Mesenchymal stem cell (in vitro differentiated cells and primary cell): ENCODE measurements around the gene TLK2.
"Not testable (repeated sequence)": the region's sequence is repeated elsewhere in the genome, so short reads cannot be mapped to it uniquely, and the experiment has no call there.

Experiments used
- DNase-seq: peaks from one replicate; pipeline ENCODE4 v3.0.0-alpha.2; 2013
- H2AFZ ChIP-seq: one replicate; pipeline ENCODE4 v1.6.1; 2013; ENCODE audit warnings: low read depth, mild to moderate bottlenecking, control low read depth, inconsistent platforms, low read length, moderate library complexity
- H2AK5ac ChIP-seq: 2 replicates; pipeline ENCODE4 v1.6.1; 2013; ENCODE audit warnings: low read length, moderate library complexity, mild to moderate bottlenecking, inconsistent platforms; ENCODE audit not compliant: severe bottlenecking
- H2BK120ac ChIP-seq: one replicate; pipeline ENCODE4 v1.6.1; 2013; ENCODE audit warnings: low read depth, mild to moderate bottlenecking, inconsistent platforms, low read length, moderate library complexity
- H2BK12ac ChIP-seq, 2 experiments: one replicate each; pipeline ENCODE4 v1.6.1; 2013; ENCODE audit warnings: inconsistent platforms in 2 of 2, low read length in 2 of 2, mild to moderate bottlenecking in 2 of 2, moderate library complexity in 2 of 2, control low read depth in 1 of 2
- H2BK15ac ChIP-seq: one replicate; pipeline ENCODE4 v1.6.1; 2013; ENCODE audit warnings: mild to moderate bottlenecking, low read depth, inconsistent platforms; ENCODE audit not compliant: poor library complexity, severe bottlenecking
- H2BK5ac ChIP-seq: 2 replicates; pipeline ENCODE4 v1.6.1; 2013; ENCODE audit warnings: low read depth, mild to moderate bottlenecking, low read length, control low read depth, inconsistent platforms; ENCODE audit not compliant: poor library complexity, severe bottlenecking
- H3K14ac ChIP-seq, 2 experiments: one replicate each; pipeline ENCODE4 v1.6.1; 2013; ENCODE audit warnings: inconsistent platforms in 2 of 2, low read length in 2 of 2, control low read depth in 1 of 2, mild to moderate bottlenecking in 1 of 2, moderate library complexity in 1 of 2
- H3K18ac ChIP-seq, 2 experiments: one replicate each; pipeline ENCODE4 v1.6.1; 2013; ENCODE audit warnings: inconsistent platforms in 2 of 2, low read length in 2 of 2, control low read depth in 1 of 2, low read depth in 1 of 2, mild to moderate bottlenecking in 1 of 2
- H3K23ac ChIP-seq, 2 experiments: one replicate each; pipeline ENCODE4 v1.6.1; 2013; ENCODE audit warnings: inconsistent platforms in 2 of 2, low read length in 2 of 2, mild to moderate bottlenecking in 2 of 2, moderate library complexity in 2 of 2, control low read depth in 1 of 2
- H3K27ac ChIP-seq: 2 replicates; pipeline ENCODE4 v1.5.1; 2013; ENCODE audit warnings: mild to moderate bottlenecking, moderate library complexity, low read length, control low read depth, inconsistent platforms; ENCODE audit not compliant: poor library complexity, severe bottlenecking
- H3K27me3 ChIP-seq, 2 experiments: 2 replicates each; pipeline versions ENCODE4 v1.6.1 to v1.7.0; 2013; ENCODE audit warnings: low read length in 2 of 2, mild to moderate bottlenecking in 2 of 2, moderate library complexity in 2 of 2, control low read depth in 1 of 2, inconsistent platforms in 1 of 2; ENCODE audit not compliant: control insufficient read depth in 1 of 2, insufficient read depth in 1 of 2
- H3K36me3 ChIP-seq, 2 experiments: 2 replicates each; pipeline versions ENCODE4 v1.6.1 to v1.7.0; 2013; ENCODE audit warnings: low read length in 2 of 2, control low read depth in 1 of 2, inconsistent platforms in 1 of 2, low read depth in 1 of 2, mild to moderate bottlenecking in 1 of 2; ENCODE audit not compliant: insufficient read depth in 2 of 2, control insufficient read depth in 1 of 2
- H3K4ac ChIP-seq, 2 experiments: one replicate each; pipeline ENCODE4 v1.6.1; 2013; ENCODE audit warnings: inconsistent platforms in 2 of 2, low read length in 2 of 2, mild to moderate bottlenecking in 2 of 2, moderate library complexity in 2 of 2, control low read depth in 1 of 2, low read depth in 1 of 2
- H3K4me1 ChIP-seq: 2 replicates; pipeline ENCODE4 v1.6.1; 2013; ENCODE audit warnings: low read depth, low read length, control low read depth; ENCODE audit not compliant: control insufficient read depth, insufficient read depth
- H3K4me2 ChIP-seq: 2 replicates; pipeline ENCODE4 v1.6.1; 2013; ENCODE audit warnings: low read length, mild to moderate bottlenecking, inconsistent platforms; ENCODE audit not compliant: poor library complexity, severe bottlenecking
- H3K4me3 ChIP-seq, 2 experiments: 2 replicates each; pipeline versions ENCODE4 v1.5.1 to v1.7.0; 2013; ENCODE audit warnings: low read length in 2 of 2, mild to moderate bottlenecking in 2 of 2, control low read depth in 1 of 2, low read depth in 1 of 2; ENCODE audit not compliant: insufficient read depth in 1 of 2
- H3K79me1 ChIP-seq: replicated peaks from 2 replicates; pipeline ENCODE4 v1.6.1; 2013; ENCODE audit warnings: mild to moderate bottlenecking, control low read depth, low read length, inconsistent platforms; ENCODE audit not compliant: poor library complexity, severe bottlenecking
- H3K9ac ChIP-seq: 2 replicates; pipeline ENCODE4 v1.7.0; 2013; ENCODE audit warnings: mild to moderate bottlenecking, low read length, moderate library complexity
- H3K9me3 ChIP-seq: 2 replicates; pipeline ENCODE4 v1.7.0; 2013; ENCODE audit warnings: mild to moderate bottlenecking, low read length; ENCODE audit not compliant: control insufficient read depth
- H4K8ac ChIP-seq: one replicate; pipeline ENCODE4 v1.6.1; 2013; ENCODE audit warnings: inconsistent platforms, mild to moderate bottlenecking, low read length, moderate library complexity
- H4K91ac ChIP-seq: one replicate; pipeline ENCODE4 v1.6.1; 2013; ENCODE audit warnings: mild to moderate bottlenecking, low read length, inconsistent platforms
- WGBS: methylation state at CpG from one replicate; pipeline ENCODE4 v1.1.7; 2013; ENCODE audit warnings: mixed read lengths; 5-methylcytosine and 5-hydroxymethylcytosine counted together

Gene TLK2

DNA sequence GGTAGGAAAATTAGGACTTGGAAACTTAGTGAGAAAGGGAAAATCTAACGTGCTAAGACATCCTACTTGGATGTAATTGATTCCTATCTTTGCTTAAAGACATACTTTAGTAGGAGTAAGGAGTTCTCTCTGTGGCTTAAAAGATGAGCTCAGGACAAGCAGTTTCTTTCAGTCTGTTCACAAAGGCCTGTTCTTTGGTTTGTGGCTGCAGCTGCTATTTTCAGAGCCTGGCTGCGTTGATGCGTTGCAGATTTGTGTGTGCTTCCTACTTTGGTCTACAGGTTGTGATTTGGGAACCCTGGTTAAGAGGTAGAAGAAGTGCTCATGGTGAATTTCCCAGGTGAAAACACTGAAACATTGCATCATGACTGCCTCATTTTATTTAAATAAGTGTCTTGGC, 24.5 kb upstream of the TLK2 start:
- no CpG with 5 or more reads among the region's 3 CpGs for WGBS
- not testable (repeated sequence) for H3K4me3 ChIP-seq, H3K9ac ChIP-seq

DNA sequence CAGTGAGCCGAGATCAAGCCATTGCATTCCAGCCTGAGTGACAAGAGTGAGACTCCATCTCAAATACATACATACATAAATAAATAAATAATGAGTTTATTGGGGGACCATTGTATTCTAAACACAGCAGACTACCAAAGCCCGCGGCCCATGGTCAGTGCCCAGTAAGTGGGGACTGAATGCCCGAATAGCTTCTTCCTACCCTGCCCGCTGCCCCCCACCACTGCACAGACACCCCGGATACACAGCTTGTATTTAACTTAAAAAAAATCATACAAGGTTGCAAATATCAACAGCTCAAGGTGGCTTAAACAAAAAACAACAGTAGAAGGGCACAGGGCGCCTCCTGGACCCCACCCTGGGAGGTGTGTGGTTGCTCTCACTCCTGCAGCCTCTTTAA, 22.6 kb upstream of the TLK2 start:
- Histone ChIP-seq H3K4me2 (no peak overlapping the region), H3K79me1 (no peaks in the 10 kb centered on the region), H3K23ac (no peak overlapping the region), H3K36me3 (no peaks in the 10 kb centered on the region), H3K4ac (no peak overlapping the region), H2BK5ac (no peak overlapping the region), H3K18ac (no peak overlapping the region), H2BK15ac (no peak overlapping the region), H3K14ac (no peak overlapping the region), H3K27ac (no peak overlapping the region), H4K8ac (no peak overlapping the region), H3K27me3 (no peaks in the 10 kb centered on the region), H3K9me3 (no peaks in the 10 kb centered on the region), H2BK12ac (no peak overlapping the region), H2AK5ac (no peak overlapping the region), H3K4me3 (no peak overlapping the region), H2AFZ (no peak overlapping the region), H3K9ac (no peak overlapping the region), H4K91ac (no peak overlapping the region), H3K4me1 (no peaks in the 10 kb centered on the region), H2BK120ac (no peak overlapping the region)
- WGBS: 94% methylated on average over 6 of the region's 7 CpGs
- DNase-seq: no peak

More for the DNA sequence above, 24.5 kb upstream of the TLK2 start:
- not testable (repeated sequence) for H2AFZ ChIP-seq, H2BK15ac ChIP-seq, H3K27ac ChIP-seq, H2BK5ac ChIP-seq, H3K9me3 ChIP-seq, H3K4me1 ChIP-seq, H4K91ac ChIP-seq, H2AK5ac ChIP-seq, H3K27me3 ChIP-seq, H2BK120ac ChIP-seq, H3K36me3 ChIP-seq, H3K4ac ChIP-seq, H3K23ac ChIP-seq, H3K79me1 ChIP-seq, H3K4me2 ChIP-seq, H3K18ac ChIP-seq, H2BK12ac ChIP-seq, DNase-seq, H3K14ac ChIP-seq, H4K8ac ChIP-seq

DNA sequence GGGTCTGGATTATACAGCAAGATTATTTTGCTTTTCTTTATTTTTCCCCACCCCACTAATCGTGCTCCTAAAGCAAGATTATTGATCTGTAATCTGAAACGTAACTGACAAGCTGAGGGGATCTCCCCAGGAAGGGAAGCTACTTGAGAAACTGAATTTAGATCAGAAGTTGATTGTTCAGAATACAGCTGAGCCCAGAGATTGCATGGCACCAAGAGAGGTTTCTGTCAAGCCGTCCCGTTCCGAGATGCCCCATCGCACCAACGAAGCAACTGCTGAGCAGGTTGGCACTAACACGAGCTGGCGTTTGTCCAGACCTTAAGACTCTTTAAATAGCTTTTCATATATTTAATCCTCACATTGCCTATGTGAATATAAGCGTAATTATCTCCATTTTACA, 20.1 kb upstream of the TLK2 start:
- not testable (repeated sequence) for H2AFZ ChIP-seq, H3K4ac ChIP-seq, H3K27me3 ChIP-seq, H3K9me3 ChIP-seq, H2BK5ac ChIP-seq, H3K23ac ChIP-seq, H3K4me3 ChIP-seq, H3K79me1 ChIP-seq, H3K36me3 ChIP-seq, H3K14ac ChIP-seq, H4K8ac ChIP-seq, H2BK15ac ChIP-seq, H2BK120ac ChIP-seq, H3K18ac ChIP-seq, DNase-seq, H3K4me2 ChIP-seq, H3K27ac ChIP-seq, H3K9ac ChIP-seq, H2BK12ac ChIP-seq, H4K91ac ChIP-seq, H2AK5ac ChIP-seq, H3K4me1 ChIP-seq
- WGBS: 95% methylated on average over 6 of the region's 10 CpGs

DNA sequence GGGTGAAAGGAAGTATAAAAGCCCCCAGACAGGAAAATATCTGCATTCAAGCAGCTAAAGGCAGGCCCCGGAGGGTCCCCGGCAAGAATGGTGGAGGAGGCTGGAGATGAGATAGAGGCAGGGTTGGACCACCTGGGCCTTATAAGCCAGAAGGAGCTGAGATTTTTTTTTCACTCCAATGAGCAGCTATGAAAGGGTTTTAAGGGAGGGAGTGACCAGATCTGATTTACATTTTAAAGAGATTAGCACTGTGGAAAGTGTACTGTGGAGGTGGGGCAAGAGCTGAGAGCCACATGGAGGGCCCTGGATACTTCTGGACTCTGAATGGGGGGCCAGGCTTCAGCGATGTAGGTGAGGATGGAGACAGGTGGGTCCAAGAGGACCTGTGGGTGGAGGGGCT, 14.2 kb upstream of the TLK2 start:
- H3K79me1 ChIP-seq, H3K18ac ChIP-seq, H3K36me3 ChIP-seq, H3K4me3 ChIP-seq, H3K4ac ChIP-seq, H2BK5ac ChIP-seq, H3K23ac ChIP-seq, H4K8ac ChIP-seq, H3K27ac ChIP-seq, H2BK15ac ChIP-seq, H2BK12ac ChIP-seq, H3K14ac ChIP-seq, H2AK5ac ChIP-seq, H2AFZ ChIP-seq, DNase-seq, H2BK120ac ChIP-seq, H4K91ac ChIP-seq, H3K9ac ChIP-seq, H3K4me1 ChIP-seq, H3K4me2 ChIP-seq, H3K9me3 ChIP-seq: not testable (repeated sequence)
- WGBS: 94% methylated on average over 3 of the region's 3 CpGs
- H3K27me3 ChIP-seq: peaks cover 0 to 10% of the 10 kb centered on the region in 2 experiments
